ENCODE results near the gene STIMATE. TPM values are rescaled to one million over a fixed set of nuclear protein-coding genes. Genes with fewer than 3 reads are reported as not detected.

The STIMATE gene
- total RNA-seq, 4 donors from 2014 or later = 8.2 to 33.0 (median 16.4) TPM

DNA sequence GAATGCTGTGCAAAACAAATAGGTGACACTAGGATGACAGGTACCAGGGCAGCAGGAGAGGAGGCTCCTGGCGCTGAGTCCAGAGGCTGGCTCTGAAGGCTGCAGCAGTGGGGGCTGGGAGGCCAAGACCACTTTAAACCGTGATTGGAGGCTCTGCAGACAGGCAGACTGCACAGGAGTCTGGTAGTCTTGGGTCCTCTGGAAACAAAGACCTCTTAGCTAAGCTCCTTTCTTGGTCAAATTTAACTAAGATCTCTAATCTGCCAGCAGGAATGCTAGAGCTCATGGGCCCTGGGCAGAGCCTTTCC is 58.1 kb downstream of the STIMATE start:
- TF ChIP-seq EP300 (IDR thresholded peaks at IDR 0.05; ENCODE audit: low read depth) (no peak), POLR2AphosphoS5 (IDR thresholded peaks at IDR 0.05) (no peak), POLR2A (IDR thresholded peaks at IDR 0.05) (no peak)
- TF ChIP-seq, protein P1, sequence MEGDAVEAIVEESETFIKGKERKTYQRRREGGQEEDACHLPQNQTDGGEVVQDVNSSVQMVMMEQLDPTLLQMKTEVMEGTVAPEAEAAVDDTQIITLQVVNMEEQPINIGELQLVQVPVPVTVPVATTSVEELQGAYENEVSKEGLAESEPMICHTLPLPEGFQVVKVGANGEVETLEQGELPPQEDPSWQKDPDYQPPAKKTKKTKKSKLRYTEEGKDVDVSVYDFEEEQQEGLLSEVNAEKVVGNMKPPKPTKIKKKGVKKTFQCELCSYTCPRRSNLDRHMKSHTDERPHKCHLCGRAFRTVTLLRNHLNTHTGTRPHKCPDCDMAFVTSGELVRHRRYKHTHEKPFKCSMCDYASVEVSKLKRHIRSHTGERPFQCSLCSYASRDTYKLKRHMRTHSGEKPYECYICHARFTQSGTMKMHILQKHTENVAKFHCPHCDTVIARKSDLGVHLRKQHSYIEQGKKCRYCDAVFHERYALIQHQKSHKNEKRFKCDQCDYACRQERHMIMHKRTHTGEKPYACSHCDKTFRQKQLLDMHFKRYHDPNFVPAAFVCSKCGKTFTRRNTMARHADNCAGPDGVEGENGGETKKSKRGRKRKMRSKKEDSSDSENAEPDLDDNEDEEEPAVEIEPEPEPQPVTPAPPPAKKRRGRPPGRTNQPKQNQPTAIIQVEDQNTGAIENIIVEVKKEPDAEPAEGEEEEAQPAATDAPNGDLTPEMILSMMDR (IDR thresholded peaks at IDR 0.05) = no peak
- H3K36me3 ChIP-seq = no peaks in the 10 kb centered on the region
- intact Hi-C loops (cut with DNase I; ENCODE audit: low total_unique reads) (no loop called here), in situ Hi-C loops (cut with MboI; ENCODE audit: low pct_ligation_motif_present in 1 of 4, low pct_unique_long_range_greater_than_20kb in 1 of 4, low sequenced_read_pairs in 3 of 4) (loop anchor here in 1 of 4 donors (25.0 kb wide), 1 partner anchor 248 kb away; no protein-coding TSS in a partner anchor)
- no peaks in the 10 kb centered on the region for H3K27me3 ChIP-seq
- H3K4me1 ChIP-seq = peaks cover 0 to 5% (median 1%) of the 10 kb centered on the region in 4 donors
- H3K9me3 ChIP-seq = no peaks in the 10 kb centered on the region
- H3K4me3 ChIP-seq = no peak overlapping the region
- 82% methylated on average over 2 of the region's 2 CpGs; no CpG with 5 or more reads in 1 of the 2 donors for WGBS, 2 donors (ENCODE audit: low coverage in 1 of 2)
- H3K27ac ChIP-seq = no peak overlapping the region
- no peak for DNase-seq

DNA sequence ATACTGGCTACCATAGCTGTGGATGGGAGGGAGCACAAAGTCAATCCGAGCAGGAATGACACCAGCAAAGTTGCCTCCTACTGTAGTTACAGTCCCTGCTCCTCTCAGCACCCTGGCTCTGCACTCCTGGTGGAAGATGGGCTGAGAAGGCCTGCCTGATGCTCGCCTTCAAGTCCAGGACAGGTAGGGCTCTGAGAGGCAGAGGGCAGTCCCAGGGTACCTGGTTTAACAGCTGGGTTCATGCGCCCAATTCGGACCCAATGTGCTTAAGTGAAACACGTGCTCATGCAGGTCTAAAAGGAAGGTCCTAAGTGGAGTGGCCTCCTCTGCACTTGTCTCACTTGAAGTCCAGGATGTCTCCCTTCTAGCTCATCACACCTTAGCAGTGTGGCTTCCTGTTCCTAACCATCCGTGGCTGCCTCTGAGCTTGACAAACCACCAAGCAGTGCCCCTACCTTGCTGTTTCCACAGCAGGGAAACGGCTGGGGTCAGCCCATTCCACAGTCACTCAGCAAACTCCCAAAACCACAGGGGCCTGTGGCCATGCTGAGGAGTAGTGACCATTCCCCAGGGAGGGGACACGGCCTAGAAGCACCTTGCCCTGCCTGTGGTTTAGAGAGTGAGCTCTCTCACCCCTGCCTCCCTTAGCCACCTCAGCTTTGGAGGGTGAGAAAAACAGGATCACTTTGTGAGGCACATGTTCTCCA is 58.6 kb downstream of the STIMATE start:
- Histone ChIP-seq H3K4me3 (no peak overlapping the region), H3K27me3 (no peaks in the 10 kb centered on the region), H3K4me1 (peaks cover 0 to 5% (median 0%) of the 10 kb centered on the region in 4 donors), H3K36me3 (no peaks in the 10 kb centered on the region), H3K27ac (no peak overlapping the region), H3K9me3 (no peaks in the 10 kb centered on the region)
- intact Hi-C loops (cut with DNase I; ENCODE audit: low total_unique reads) = no loop called here
- TF ChIP-seq, protein P1 (IDR thresholded peaks at IDR 0.05) = no peak
- TF ChIP-seq POLR2AphosphoS5 (IDR thresholded peaks at IDR 0.05) = no peak
- no peak for TF ChIP-seq POLR2A (IDR thresholded peaks at IDR 0.05)
- TF ChIP-seq EP300 (IDR thresholded peaks at IDR 0.05; ENCODE audit: low read depth) = no peak
- in situ Hi-C loops (cut with MboI; ENCODE audit: low pct_ligation_motif_present in 1 of 4, low pct_unique_long_range_greater_than_20kb in 1 of 4, low sequenced_read_pairs in 3 of 4) = loop anchor here in 1 of 4 donors (25.0 kb wide), 1 partner anchor 249 kb away; no protein-coding TSS in a partner anchor
- no peak for DNase-seq
- WGBS, 2 donors (ENCODE audit: low coverage in 1 of 2) = 80 to 85% methylated on average over 1 to 8 of the region's 8 CpGs

DNA sequence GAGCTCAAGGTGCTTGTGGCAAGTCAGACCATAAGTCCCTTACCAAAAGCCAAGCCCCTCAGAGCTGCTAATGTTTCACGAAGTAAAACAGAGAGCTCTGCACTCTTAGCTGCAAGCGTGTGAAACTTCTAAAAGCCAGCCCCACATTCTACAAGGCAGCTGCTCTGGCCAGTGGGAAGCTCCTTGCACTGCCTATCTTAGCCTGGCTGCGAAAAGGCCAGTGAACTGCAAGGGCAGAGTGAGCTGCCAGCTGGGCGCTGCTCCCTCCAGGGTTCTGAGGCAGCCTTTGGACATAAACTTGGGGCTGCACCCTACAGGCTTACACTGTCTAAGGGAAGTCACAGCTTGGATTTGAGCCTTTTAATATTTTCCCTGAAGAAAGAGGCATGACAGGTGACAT is 60.4 kb downstream of the STIMATE start:
- TF ChIP-seq POLR2A (IDR thresholded peaks at IDR 0.05) (no peak), POLR2AphosphoS5 (IDR thresholded peaks at IDR 0.05) (no peak), EP300 (IDR thresholded peaks at IDR 0.05; ENCODE audit: low read depth) (no peak)
- TF ChIP-seq, protein P1 (IDR thresholded peaks at IDR 0.05) = no peak
- 79% methylated on average over 4 of the region's 4 CpGs; no CpG with 5 or more reads in 1 of the 2 donors for WGBS, 2 donors (ENCODE audit: low coverage in 1 of 2)
- DNase-seq = no peak
- Histone ChIP-seq H3K4me3 (no peak overlapping the region), H3K27ac (no peak overlapping the region), H3K9me3 (no peaks in the 10 kb centered on the region), H3K4me1 (peaks cover 0 to 1% (median 0%) of the 10 kb centered on the region in 4 donors), H3K36me3 (no peaks in the 10 kb centered on the region), H3K27me3 (no peaks in the 10 kb centered on the region)
- in situ Hi-C loops (cut with MboI; ENCODE audit: low pct_ligation_motif_present in 1 of 4, low pct_unique_long_range_greater_than_20kb in 1 of 4, low sequenced_read_pairs in 3 of 4) (loop anchor here in 1 of 4 donors (25.0 kb wide), 1 partner anchor 250 kb away; no protein-coding TSS in a partner anchor), intact Hi-C loops (cut with DNase I; ENCODE audit: low total_unique reads) (no loop called here)

- Histone ChIP-seq H3K4me1 (peaks cover under 1 to 7% (median 2%) of the 10 kb centered on the region in 4 donors), H3K36me3 (no peaks in the 10 kb centered on the region), H3K27me3 (no peaks in the 10 kb centered on the region), H3K4me3 (no peak overlapping the region), H3K9me3 (no peaks in the 10 kb centered on the region), H3K27ac (no peak overlapping the region)
- intact Hi-C loops (cut with DNase I; ENCODE audit: low total_unique reads) = no loop called here
- no peak for DNase-seq
- TF ChIP-seq EP300 (IDR thresholded peaks at IDR 0.05; ENCODE audit: low read depth) (no peak), POLR2A (IDR thresholded peaks at IDR 0.05) (no peak), POLR2AphosphoS5 (IDR thresholded peaks at IDR 0.05) (no peak)
- TF ChIP-seq, protein P1 (IDR thresholded peaks at IDR 0.05) = no peak
- 90% methylated on average over 2 to 5 of the region's 5 CpGs for WGBS, 2 donors (ENCODE audit: low coverage in 1 of 2)
- in situ Hi-C loops (cut with MboI; ENCODE audit: low pct_ligation_motif_present in 1 of 4, low pct_unique_long_range_greater_than_20kb in 1 of 4, low sequenced_read_pairs in 3 of 4) = loop anchor here in 1 of 4 donors (25.0 kb wide), 1 partner anchor 251 kb away; no protein-coding TSS in a partner anchor
Observed at GRCh38 chr3:52836471-52836845, 60.9 kb downstream of the STIMATE start.
